ENCODE measurements around the gene IWS1. TPM values are rescaled to one million over a fixed set of nuclear protein-coding genes. Genes with fewer than 3 reads are reported as not detected.

The IWS1 gene
- total and polyA plus RNA-seq, 10 of the 15 experiments (the other 5 are each of a cell fraction or from before 2014, with no cell fraction given), result 21.9 to 68.9 (median 45.8) TPM

- in situ Hi-C loops (cut with MboI) (loop anchor here (5.0 kb wide), 1 partner anchor 283 kb away; no protein-coding TSS in a partner anchor), intact Hi-C loops (cut with micrococcal nuclease; ENCODE audit: unreplicated experiment) (no loop called here)
- Histone ChIP-seq H3K27ac (ENCODE audit: control insufficient read depth, insufficient read depth) (no peak overlapping the region), H3K9ac (ENCODE audit: control insufficient read depth, insufficient read depth, low read length) (no peak overlapping the region), H3K4me1 (ENCODE audit: control insufficient read depth, insufficient read depth, low read length) (no peaks in the 10 kb centered on the region), H3K79me2 (ENCODE audit: control insufficient read depth, insufficient read depth, low read length) (no peaks in the 10 kb centered on the region), H2AFZ (ENCODE audit: control insufficient read depth, low read depth, low read length) (no peak overlapping the region), H4K20me1 (ENCODE audit: control insufficient read depth, insufficient read depth) (no peaks in the 10 kb centered on the region), H3K27me3 (replicated peaks in 1 of 2; ENCODE audit: control insufficient read depth in 2 of 2, insufficient read depth in 2 of 2, low read length in 1 of 2) (no peaks in the 10 kb centered on the region), H3K4me2 (ENCODE audit: control insufficient read depth, insufficient read depth) (no peak overlapping the region), H3K4me3 (no peak overlapping the region), H3K9me3 (replicated peaks; ENCODE audit: control insufficient read depth, insufficient read depth, low read length) (no peaks in the 10 kb centered on the region; the same call in 2 of the 3 replicates), H3K36me3 (ENCODE audit: control insufficient read depth in 2 of 2, insufficient read depth in 2 of 2, low read length in 1 of 2) (peaks cover 3 to 4% of the 10 kb centered on the region in 2 experiments; a peak in 3 of 4 replicates)
- 96% methylated on average over 2 of the region's 2 CpGs for WGBS (ENCODE audit: insufficient coverage, insufficient replicate concordance, low lambda C conversion rate, missing lambda C conversion rate)
- SMC1A ChIA-PET (ENCODE audit: uncharacterized antibody, unreplicated experiment), result interaction anchor here (0.7 to 1.0 kb wide), 3 partner anchors 11 to 126 kb away, joined by 3 read pairs; no protein-coding TSS in a partner anchor
- RAD21 ChIA-PET (ENCODE audit: unreplicated experiment), result interaction anchor here (1.3 kb wide), 1 partner anchor 279 kb away, joined by 3 read pairs; no protein-coding TSS in a partner anchor
- no peak for DNase-seq (ENCODE audit: low read depth, low spot score)
- CTCF ChIA-PET, result interaction anchor here (0.7 to 1.3 kb wide), 3 partner anchors 59 to 274 kb away, joined by 3 to 4 read pairs (median 3); no protein-coding TSS in a partner anchor
- POLR2A ChIA-PET, result no interaction called here
- FAIRE-seq, result no peak
- TF ChIP-seq STAT3 (IDR thresholded peaks at IDR 0.05; ENCODE audit: low read depth, low read length) (no peak), SREBF1 (IDR thresholded peaks at IDR 0.05; ENCODE audit: low read length) (no peak), GABPA (IDR thresholded peaks at IDR 0.05; ENCODE audit: low read depth) (no peak), CREM (IDR thresholded peaks at IDR 0.05; ENCODE audit: low read depth) (no peak), ETV6 (conservative IDR thresholded peaks at IDR 0.05 in 1 of 2, IDR thresholded peaks at IDR 0.05 in 1 of 2; ENCODE audit: borderline replicate concordance in 1 of 2, low read depth in 1 of 2) (no peak), IKZF1 (conservative IDR thresholded peaks at IDR 0.05) (no peak), RBBP5 (conservative IDR thresholded peaks at IDR 0.05) (no peak), TCF7 (IDR thresholded peaks at IDR 0.05; ENCODE audit: borderline replicate concordance) (no peak), MLLT1 (IDR thresholded peaks at IDR 0.05) (no peak), NR2C2 (IDR thresholded peaks at IDR 0.05; ENCODE audit: borderline replicate concordance, control insufficient read depth, insufficient read length, low read depth) (no peak), ZNF274 (IDR thresholded peaks at IDR 0.05; ENCODE audit: insufficient read depth, insufficient read length) (no peak)
- TF ChIP-seq, protein P1, sequence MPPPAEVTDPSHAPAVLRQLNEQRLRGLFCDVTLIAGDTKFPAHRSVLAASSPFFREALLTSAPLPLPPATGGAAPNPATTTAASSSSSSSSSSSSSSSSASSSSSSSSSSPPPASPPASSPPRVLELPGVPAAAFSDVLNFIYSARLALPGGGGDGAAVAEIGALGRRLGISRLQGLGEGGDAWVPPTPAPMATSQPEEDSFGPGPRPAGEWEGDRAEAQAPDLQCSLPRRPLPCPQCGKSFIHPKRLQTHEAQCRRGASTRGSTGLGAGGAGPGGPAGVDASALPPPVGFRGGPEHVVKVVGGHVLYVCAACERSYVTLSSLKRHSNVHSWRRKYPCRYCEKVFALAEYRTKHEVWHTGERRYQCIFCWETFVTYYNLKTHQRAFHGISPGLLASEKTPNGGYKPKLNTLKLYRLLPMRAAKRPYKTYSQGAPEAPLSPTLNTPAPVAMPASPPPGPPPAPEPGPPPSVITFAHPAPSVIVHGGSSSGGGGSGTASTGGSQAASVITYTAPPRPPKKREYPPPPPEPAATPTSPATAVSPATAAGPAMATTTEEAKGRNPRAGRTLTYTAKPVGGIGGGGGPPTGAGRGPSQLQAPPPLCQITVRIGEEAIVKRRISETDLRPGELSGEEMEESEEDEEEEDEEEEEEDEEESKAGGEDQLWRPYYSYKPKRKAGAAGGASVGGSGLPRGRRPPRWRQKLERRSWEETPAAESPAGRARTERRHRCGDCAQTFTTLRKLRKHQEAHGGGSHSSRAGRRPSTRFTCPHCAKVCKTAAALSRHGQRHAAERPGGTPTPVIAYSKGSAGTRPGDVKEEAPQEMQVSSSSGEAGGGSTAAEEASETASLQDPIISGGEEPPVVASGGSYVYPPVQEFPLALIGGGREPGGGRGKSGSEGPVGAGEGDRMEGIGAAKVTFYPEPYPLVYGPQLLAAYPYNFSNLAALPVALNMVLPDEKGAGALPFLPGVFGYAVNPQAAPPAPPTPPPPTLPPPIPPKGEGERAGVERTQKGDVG (CRISPR knock-in tag; IDR thresholded peaks at IDR 0.05), result no peak
- no TSS peak for BruUV-seq (replicated peaks)
- no peak for ATAC-seq
These were observed 50.5 kb downstream of the IWS1 start for GRCh38 chr2:127475788-127476187.

Measured in GM12878 (cell line).